ENCODE measurements around the gene BABAM2.

The BABAM2 gene

DNA sequence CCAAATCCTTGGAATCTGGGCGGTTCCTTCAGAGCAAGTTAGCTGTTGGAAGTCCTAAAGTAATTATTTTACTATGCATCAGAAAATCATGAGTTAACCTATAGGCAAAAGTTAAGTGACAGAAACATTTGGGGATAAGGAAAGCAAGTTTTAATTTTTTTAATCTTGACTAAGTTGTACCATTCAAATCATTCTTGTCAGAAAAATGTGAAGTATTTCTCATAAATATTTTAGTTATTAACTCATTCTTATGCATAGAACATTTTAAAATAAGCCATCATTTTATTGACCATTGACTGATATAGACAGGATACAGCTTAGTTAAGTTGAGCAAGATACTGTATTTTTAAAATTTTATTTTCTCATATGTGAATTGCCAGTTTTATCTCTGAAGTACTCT is 403.9 kb downstream of the BABAM2 start:
- DNase-seq = no peak

- DNase-seq = no peak
Measured at GRCh38 chr2:28296243-28296642, 405.7 kb downstream of the BABAM2 start.

DNA sequence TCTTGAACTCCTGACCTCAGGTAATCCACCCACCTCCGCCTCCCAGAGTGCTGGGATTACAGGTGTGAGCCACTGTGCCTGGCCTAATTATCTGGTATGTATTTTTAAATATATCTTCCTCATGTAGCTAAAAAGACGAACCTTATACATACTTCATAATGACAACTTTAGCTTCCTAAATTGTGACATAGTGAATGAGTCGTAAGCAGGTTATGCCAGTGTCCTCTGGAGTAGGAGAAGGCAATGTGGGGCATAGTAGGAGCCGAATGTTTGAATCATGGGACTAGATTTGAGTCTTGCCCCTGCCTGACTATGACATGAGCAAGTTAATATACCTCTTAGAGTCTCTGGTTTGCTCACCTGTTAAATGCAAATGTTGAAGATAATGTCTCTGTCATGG is 406.4 kb downstream of the BABAM2 start:
- DNase-seq = no peak

- no peak for DNase-seq
Measured at GRCh38 chr2:28297531-28297930, 407.0 kb downstream of the BABAM2 start.

DNA sequence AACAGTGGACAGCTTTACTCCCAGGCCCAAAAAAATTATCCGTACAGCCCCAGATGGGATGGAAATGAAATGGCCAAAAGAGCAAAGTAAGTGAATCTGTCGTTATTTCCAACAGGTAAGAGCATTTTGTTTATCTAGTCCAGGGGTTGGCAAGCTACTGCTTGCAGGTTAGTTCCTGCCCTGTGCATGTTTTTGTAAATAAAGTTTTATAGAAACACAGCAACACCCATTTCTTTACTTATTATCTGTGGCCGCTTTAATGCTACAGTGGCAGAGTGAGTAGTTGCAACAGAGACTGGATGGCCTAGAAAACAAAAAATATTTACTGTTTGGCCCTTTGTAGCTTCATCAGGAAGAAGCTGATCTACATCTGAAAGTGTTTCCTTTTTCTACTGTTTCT is 407.9 kb downstream of the BABAM2 start:
- DNase-seq = no peak

DNA sequence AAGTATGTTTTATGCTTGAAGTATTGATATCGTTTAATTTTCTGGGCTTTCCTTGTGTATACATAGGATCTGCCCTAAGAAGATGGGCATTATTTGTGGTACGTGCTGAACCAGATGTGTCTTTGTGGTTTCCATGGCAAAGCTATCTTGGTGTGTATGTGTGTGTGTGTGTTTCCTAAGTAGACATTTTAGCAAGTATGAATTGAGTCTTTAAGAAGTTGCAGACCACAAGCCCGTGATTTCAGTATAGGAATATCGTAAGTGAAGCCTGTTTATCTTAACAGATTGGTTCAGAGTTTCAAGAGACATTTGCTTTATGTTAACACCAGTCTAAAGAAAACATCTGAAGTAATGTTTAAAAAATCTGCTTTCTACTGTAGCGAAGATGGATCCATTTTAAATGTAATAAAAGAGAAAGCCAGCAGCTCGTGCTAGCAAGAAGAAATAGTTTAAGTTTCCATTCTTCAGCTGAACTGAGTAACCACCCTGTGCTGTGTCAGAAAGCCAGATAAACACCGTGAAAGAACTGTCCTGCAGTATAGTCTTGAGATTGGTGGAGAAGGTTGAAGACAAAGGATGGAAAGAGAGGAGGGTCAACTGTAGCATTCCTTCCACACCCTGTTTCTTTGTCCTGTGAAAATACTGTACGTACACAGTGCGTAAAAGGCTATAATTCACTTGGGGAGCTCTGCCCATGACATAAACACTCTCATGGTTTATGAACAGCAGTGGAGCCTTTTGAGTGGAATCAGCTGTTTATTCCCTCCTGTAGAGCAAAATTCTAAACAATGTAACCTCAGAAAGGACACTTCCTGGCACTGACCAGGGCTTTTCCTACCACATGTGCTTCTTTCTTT is 410.2 kb downstream of the BABAM2 start:
- DNase-seq = peak; percentile 67

GRCh38 chr2:28305202-28305601 is 414.7 kb downstream of the BABAM2 start:
- no peak for DNase-seq

- peak; percentile 33 for DNase-seq
Measured at GRCh38 chr2:28310107-28310506, 419.6 kb downstream of the BABAM2 start.

GRCh38 chr2:28311660-28312249 is 421.2 kb downstream of the BABAM2 start:
- no peak for DNase-seq

DNA sequence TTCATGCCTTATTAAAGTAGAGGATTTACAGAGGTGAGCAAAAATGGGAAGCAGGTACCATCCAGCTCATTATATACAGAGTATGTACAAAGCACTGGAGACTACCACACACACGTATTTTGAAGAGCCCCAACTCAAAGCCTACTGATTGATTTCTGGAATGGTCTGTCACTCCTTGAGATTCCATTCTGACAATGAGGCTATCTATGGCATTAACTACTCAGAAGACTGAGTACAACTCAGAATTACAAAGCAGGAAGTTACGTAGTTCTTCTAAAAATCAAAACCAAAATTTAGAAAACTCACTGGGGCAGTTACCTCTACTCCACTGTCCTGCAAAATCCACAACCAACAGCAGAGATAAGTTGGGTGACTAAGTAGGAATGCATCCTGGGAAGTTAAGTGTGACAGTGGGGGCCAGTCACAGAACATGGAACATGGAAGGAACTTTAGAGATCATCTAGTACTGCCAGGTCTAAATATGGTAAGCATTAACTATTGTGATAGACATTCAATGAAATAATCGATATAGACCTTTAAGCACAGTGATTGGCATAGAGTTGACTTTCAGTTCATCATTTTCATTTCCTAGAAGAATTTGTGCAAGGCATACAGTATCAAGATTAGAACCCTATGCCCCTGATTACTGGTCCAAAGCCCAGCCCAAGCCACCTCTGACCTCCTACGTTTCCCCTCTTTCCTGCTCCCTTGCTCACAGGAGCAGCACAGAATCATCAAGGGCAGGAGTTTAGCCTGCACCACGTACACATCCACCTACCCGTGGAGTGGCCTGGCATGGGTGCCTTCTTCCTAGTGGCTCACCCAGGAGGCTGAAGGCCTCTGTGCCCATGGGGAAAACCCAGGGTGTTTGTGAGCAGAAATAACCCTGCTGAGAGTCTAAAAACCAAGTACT is 422.0 kb downstream of the BABAM2 start:
- no peak for DNase-seq

- DNase-seq = no peak
Measured at GRCh38 chr2:28313220-28313784, 422.8 kb downstream of the BABAM2 start.

GRCh38 chr2:28314968-28315367 is 424.4 kb downstream of the BABAM2 start:
- no peak for DNase-seq

DNA sequence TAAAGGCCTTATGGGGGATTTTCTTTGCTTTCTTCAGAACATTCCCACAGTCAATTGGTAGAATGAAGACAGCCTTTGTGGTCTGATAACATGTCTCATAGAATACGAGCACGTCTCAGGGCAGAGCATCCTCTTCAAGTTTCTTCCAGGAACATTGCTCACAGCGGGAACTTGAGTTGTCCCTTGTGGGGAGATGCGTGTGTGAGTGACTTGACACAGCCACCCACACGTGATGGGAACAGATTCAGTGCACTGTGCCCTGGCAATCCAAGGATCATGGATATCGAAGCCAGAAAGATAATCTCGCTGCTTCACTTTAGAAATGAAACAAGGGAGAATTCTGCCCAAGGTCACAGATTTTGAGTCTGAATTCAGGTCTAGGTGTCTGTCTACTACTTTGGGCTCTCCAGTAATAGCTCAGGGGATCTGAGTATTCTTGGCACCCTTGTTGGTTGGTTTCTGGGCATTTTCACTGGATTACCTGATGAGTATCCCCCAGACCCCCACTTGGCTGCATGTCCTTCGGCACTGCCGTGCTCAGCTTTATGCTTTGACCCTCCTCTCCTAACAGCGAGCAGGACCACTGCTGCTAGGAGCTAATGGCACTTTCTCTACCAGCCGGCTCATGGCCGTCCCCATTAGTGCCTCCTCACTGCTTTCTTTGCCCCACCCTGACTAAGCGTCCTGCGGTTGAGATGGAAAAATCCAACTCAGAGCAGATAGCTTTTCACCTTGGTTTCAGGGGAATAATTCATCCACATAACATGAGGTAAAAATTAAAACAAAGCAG is 426.2 kb downstream of the BABAM2 start:
- DNase-seq = no peak

DNA sequence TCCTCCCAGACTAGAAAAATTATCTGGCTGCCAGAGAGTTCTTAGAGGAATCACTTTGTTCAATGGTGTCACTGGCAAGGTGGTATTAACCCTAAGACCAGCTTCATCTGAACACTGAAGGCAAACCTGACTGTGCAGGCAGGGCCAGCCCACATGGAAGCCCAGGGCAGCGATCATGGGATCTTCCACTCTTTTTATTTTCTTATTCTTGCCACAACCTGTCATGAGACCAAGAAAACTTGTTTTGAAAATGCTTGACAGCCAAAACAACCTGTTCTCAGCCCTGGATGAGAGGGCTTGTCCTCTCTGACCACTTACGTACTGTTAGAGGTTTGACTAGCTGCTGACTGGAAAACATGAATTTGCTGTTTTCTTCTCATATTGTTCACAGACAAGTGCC is 426.9 kb downstream of the BABAM2 start:
- no peak for DNase-seq

GRCh38 chr2:28318023-28318422 is 427.5 kb downstream of the BABAM2 start:
- no peak for DNase-seq

GRCh38 chr2:28318462-28319117 is 428.1 kb downstream of the BABAM2 start:
- DNase-seq = no peak

- no peak for DNase-seq
Measured at GRCh38 chr2:28319118-28320008, 428.8 kb downstream of the BABAM2 start.

DNA sequence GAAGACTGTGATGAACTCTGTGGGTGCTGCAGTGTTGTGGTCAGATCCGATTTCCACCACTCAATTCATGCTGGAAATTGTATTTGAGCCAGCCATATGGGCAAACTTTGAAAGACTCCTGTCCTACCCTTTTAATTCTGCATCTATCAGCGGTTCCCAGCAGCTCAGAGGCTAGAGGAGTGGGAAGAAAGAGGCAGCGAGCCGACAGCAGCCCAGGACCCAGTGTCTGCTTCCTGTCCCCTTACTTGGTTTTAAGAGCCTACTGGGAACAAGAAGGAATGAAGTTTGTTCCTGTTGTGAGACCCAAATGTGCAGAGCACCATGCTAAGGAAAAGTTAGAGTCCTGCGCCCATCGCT is 429.5 kb downstream of the BABAM2 start:
- no peak for DNase-seq

- DNase-seq = no peak
Measured at GRCh38 chr2:28320371-28320770, 429.8 kb downstream of the BABAM2 start.

GRCh38 chr2:28321426-28321825 is 430.9 kb downstream of the BABAM2 start:
- no peak for DNase-seq

DNA sequence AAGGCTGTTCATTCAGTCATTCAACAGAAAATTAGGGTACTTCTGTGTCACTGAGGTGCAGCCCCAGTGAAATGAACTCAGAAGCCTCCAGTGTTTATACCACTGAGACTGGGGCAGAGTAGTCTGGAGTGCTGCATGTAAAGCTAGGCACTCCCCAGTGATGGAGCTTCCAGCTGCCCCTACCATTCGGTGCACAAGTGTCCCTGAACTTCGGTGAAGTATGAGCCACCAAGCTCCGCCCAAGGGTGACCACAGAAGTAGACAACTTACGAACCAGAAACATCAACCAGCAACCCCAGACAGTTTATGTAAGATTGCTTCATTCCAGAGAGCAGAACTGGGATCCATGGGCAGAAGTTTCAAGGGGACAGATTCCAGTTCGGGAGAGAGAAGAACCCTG is 431.5 kb downstream of the BABAM2 start:
- no peak for DNase-seq

Measured in NCI-H2227 treated with DMSO at 0.1 percent for 48 hours (cell line).